Heart left ventricle (tissue), 13 donors: ENCODE data around the gene RPL13A.

Source experiments
- POLR2A ChIP-seq, 2 donors: fragments of 450-650 bp; IDR thresholded peaks; one replicate each; pipeline ENCODE4 v1.6.1; 2017; ENCODE audit warnings: antibody characterized with exemption in 2 of 2, mild to moderate bottlenecking in 2 of 2, moderate library complexity in 2 of 2
- TF ChIP-seq, protein P1 (sequence below), 12 donors: fragments of 200-600 bp; sonication (generic) in 4 of 12; IDR thresholded peaks; one replicate each; pipeline versions ENCODE4 v1.5.0 to v1.8.0; 2018 to 2022; ENCODE audit warnings: antibody characterized with exemption in 12 of 12, mild to moderate bottlenecking in 5 of 12
- donor health status: ischemic (EF 13 %, LVEDD 7.1; RV severe dilation, severe dysfunction).
- donor health status: DM: no; HTN: yes; CAD: no.
- donor health status: DM: no; HTN: no; CAD: no.
- donor health status: ischemic (EF 25% LVEDD 6.9; RV normal size, moderate dysfunction).
- donor health status: ischemic (EF 25% LVEDD 5.7; RV mildly dilated, moderate dysfunction).
- donor health status: ischemic (EF 35%, LVEDD 5.7; RV mildly dilated, moderate dysfunction).
- donor health status: nonischemic (EF 11% LVEDD 7.7; RV severe dilation, severe dysfunction).
- donor health status: DM: yes; HTN: yes; CAD: no.
- donor health status: PGD.
- donor health status: ischemic (EF 29% LVEDD 5.4; RV normal size, mild dysfunction).
- donor health status: nonischemic (EF 23%, LVEDD 6.1; RV moderate dilation, normal function).

DNA sequence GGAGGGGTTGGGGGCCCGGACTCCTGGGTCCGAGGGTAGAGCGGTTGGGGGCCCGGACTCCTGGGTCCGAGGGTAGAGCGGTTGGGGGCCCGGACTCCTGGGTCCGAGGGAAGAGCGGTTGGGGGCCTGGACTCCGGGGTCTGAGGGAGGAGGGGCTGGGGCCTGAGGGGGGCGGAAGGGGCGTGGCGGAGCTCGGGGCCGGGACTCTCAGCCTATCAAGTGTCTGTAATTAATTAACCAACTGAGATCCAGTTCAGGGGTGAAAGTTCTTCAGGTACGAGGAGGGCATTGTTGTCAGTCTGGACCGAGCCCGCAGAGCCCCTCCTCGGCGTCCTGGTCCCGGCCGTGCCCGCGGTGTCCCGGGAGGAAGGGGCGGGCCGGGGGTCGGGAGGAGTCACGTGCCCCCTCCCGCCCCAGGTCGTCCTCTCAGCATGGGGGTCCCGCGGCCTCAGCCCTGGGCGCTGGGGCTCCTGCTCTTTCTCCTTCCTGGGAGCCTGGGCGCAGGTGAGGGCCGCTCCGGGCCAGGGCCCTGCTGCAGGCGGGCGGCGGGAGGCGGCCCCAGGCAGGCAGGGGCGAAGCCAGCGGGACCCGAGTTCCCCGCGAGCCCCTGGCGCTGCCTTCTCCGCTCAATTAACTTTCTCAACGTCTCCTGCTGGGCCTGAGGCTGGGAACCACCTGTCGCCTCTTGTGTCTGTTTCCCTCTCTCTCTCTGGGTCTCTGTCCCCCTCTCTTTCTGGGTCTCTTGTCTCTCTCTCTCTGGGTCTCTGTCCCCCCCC lies 25.8 kb downstream of the RPL13A start:
- TF ChIP-seq, protein P1, sequence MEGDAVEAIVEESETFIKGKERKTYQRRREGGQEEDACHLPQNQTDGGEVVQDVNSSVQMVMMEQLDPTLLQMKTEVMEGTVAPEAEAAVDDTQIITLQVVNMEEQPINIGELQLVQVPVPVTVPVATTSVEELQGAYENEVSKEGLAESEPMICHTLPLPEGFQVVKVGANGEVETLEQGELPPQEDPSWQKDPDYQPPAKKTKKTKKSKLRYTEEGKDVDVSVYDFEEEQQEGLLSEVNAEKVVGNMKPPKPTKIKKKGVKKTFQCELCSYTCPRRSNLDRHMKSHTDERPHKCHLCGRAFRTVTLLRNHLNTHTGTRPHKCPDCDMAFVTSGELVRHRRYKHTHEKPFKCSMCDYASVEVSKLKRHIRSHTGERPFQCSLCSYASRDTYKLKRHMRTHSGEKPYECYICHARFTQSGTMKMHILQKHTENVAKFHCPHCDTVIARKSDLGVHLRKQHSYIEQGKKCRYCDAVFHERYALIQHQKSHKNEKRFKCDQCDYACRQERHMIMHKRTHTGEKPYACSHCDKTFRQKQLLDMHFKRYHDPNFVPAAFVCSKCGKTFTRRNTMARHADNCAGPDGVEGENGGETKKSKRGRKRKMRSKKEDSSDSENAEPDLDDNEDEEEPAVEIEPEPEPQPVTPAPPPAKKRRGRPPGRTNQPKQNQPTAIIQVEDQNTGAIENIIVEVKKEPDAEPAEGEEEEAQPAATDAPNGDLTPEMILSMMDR (IDR thresholded peaks at IDR 0.05): no peak
- no peak for TF ChIP-seq POLR2A (IDR thresholded peaks at IDR 0.05)
